Measurements from ENCODE around the gene HMGN2. TPM values are rescaled to one million over a fixed set of nuclear protein-coding genes. Genes with fewer than 3 reads are reported as not detected.
"Not testable (repeated sequence)": the region's sequence is repeated elsewhere in the genome, so short reads cannot be mapped to it uniquely, and the experiment has no call there.

The HMGN2 gene
- total RNA-seq, 1 donor from 2014 or later = 295 TPM

DNA sequence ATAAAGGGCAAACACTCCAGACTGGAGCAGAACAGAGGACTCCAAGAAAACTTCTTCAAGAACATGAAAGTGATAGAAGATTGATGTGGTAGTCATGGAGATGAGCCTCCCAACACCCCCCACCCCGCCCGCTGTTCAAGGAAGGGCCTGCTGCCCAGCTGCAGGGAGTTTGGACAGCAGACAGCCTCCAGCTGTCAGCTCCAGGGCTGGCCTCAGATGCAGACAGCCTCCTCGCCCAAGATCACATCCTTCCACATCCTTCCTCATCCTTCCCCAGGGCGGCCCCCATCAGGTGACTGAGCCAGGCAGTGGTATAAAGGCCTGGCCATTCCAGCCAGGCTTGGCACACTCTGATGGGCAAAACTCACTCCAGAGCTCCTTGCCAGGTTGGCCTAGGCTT is 24.6 kb downstream of the HMGN2 start:
- no peak for TF ChIP-seq CTCF (IDR thresholded peaks at IDR 0.05)
- Mint-ChIP-seq H3K4me3 (ENCODE audit: unreplicated experiment) (no peak overlapping the region), H3K27ac (ENCODE audit: unreplicated experiment) (no peak overlapping the region), H3K9me3 (ENCODE audit: unreplicated experiment) (no peaks in the 10 kb centered on the region), H3K4me1 (ENCODE audit: unreplicated experiment) (peaks cover 8% of the 10 kb centered on the region), H3K27me3 (ENCODE audit: unreplicated experiment) (no peaks in the 10 kb centered on the region), H3K36me3 (ENCODE audit: unreplicated experiment) (no peaks in the 10 kb centered on the region)
- no peak for DNase-seq (ENCODE audit: extremely low spot score, unreplicated experiment)

- peaks cover 10% of the 10 kb centered on the region for H3K4me1 Mint-ChIP-seq (ENCODE audit: unreplicated experiment)
- no peaks in the 10 kb centered on the region for H3K9me3 Mint-ChIP-seq (ENCODE audit: unreplicated experiment)
- H3K27ac Mint-ChIP-seq (ENCODE audit: unreplicated experiment) = no peak overlapping the region
- no peaks in the 10 kb centered on the region for H3K36me3 Mint-ChIP-seq (ENCODE audit: unreplicated experiment)
- TF ChIP-seq CTCF (IDR thresholded peaks at IDR 0.05) = no peak
- H3K4me3 Mint-ChIP-seq (ENCODE audit: unreplicated experiment) = no peak overlapping the region
- no peaks in the 10 kb centered on the region for H3K27me3 Mint-ChIP-seq (ENCODE audit: unreplicated experiment)
- DNase-seq (ENCODE audit: extremely low spot score, unreplicated experiment) = no peak
These were observed 26.7 kb downstream of the HMGN2 start for GRCh38 chr1:26498894-26499293.

DNA sequence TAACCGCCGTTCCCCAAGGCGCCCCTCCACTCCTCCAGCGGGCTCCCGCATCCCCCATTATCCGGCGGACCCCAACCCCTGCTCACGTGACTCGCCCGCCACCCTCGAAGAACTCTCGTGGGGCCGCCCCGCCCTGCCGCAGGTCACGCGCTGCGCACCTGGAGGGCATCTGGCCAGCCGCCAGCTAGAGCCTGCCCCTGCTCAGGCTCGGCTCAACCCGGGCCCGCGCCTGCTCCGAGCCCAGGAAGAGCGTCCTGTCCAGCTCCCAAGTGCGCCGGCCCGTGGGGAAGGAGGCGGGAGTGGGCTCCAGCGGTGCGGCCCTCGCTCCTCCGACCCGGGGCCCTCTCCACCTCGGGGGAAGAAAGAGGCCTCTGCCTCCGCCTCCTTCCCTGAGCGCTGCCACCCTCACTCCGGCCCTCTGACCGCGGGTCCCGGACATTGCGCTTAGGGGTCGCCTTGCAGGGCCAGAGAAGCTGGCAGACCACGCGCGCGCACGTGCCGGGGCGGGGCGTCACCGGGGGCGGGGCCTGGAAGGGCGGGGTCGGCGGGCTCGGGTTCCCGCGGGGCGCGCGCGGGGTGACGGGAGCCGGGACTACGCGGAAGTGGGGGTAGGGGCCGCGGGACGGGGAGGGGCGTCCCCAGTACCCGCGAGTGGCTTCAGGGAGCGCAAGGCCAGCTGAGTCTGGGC is 28.4 kb downstream of the HMGN2 start:
- Mint-ChIP-seq H3K4me1 (ENCODE audit: unreplicated experiment) (peaks cover 10% of the 10 kb centered on the region), H3K27ac (ENCODE audit: unreplicated experiment) (peak overlapping the region; percentile 91), H3K36me3 (ENCODE audit: unreplicated experiment) (no peaks in the 10 kb centered on the region), H3K9me3 (ENCODE audit: unreplicated experiment) (no peaks in the 10 kb centered on the region), H3K4me3 (ENCODE audit: unreplicated experiment) (peak overlapping the region; percentile 83), H3K27me3 (ENCODE audit: unreplicated experiment) (no peaks in the 10 kb centered on the region)
- TF ChIP-seq CTCF (IDR thresholded peaks at IDR 0.05) = no peak
- DNase-seq (ENCODE audit: extremely low spot score, unreplicated experiment) = peak; percentile 97

DNA sequence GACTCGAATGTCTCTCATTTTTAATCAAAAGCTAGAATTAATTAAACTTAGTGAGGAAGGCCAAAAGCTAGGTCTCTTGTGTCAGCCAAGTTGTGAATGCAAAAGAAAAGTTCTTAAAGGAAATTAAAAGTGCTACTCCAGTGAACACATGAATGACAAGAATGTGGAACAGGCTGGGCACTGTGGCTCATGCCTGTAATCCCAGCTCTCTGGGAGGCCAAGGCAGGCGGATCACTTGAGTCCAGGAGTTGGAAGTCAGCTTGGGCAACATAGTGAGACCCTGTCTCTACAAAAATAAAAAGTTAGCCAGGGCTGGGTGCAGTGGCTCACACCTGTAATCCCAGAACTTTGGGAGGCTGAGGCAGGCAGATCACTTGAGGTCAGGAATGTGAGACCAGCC is 38.5 kb downstream of the HMGN2 start:
- not testable (repeated sequence) for H3K4me3 Mint-ChIP-seq (ENCODE audit: unreplicated experiment); DNase-seq (ENCODE audit: extremely low spot score, unreplicated experiment); H3K9me3 Mint-ChIP-seq (ENCODE audit: unreplicated experiment); H3K4me1 Mint-ChIP-seq (ENCODE audit: unreplicated experiment); H3K27ac Mint-ChIP-seq (ENCODE audit: unreplicated experiment); H3K27me3 Mint-ChIP-seq (ENCODE audit: unreplicated experiment); H3K36me3 Mint-ChIP-seq (ENCODE audit: unreplicated experiment)

DNA sequence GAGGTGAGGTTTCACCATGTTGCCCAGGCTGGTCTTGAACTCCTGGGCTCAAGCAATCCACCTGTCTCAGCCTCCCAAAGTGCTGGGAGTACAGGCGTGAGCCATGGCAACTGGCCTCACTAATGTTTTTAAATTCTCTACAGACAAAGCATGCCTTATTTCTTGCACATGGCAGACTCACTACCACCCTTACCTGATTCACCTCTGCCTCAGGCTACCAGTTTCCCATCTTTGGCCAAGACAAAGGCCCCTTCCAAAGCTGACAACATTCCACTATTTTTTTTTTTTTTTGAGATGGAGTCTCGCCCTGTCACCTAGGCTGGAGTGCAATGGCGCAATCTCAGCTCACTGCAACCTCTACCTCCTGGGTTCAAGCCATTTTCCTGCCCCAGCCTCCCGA is 43.6 kb downstream of the HMGN2 start:
- H3K9me3 Mint-ChIP-seq (ENCODE audit: unreplicated experiment); DNase-seq (ENCODE audit: extremely low spot score, unreplicated experiment); H3K27ac Mint-ChIP-seq (ENCODE audit: unreplicated experiment); H3K36me3 Mint-ChIP-seq (ENCODE audit: unreplicated experiment); H3K4me1 Mint-ChIP-seq (ENCODE audit: unreplicated experiment); H3K4me3 Mint-ChIP-seq (ENCODE audit: unreplicated experiment); H3K27me3 Mint-ChIP-seq (ENCODE audit: unreplicated experiment): not testable (repeated sequence)

GRCh38 chr1:26516987-26517765 is 44.9 kb downstream of the HMGN2 start:
- no peak for TF ChIP-seq CTCF (IDR thresholded peaks at IDR 0.05)
- Mint-ChIP-seq H3K9me3 (ENCODE audit: unreplicated experiment) (no peaks in the 10 kb centered on the region), H3K4me3 (ENCODE audit: unreplicated experiment) (no peak overlapping the region), H3K36me3 (ENCODE audit: unreplicated experiment) (no peaks in the 10 kb centered on the region), H3K27me3 (ENCODE audit: unreplicated experiment) (peaks cover 10% of the 10 kb centered on the region), H3K4me1 (ENCODE audit: unreplicated experiment) (no peaks in the 10 kb centered on the region), H3K27ac (ENCODE audit: unreplicated experiment) (no peak overlapping the region)
- no peak for DNase-seq (ENCODE audit: extremely low spot score, unreplicated experiment)

All from osteocyte (in vitro differentiated cells).